ENCODE results near the gene SLC39A12.

DNA sequence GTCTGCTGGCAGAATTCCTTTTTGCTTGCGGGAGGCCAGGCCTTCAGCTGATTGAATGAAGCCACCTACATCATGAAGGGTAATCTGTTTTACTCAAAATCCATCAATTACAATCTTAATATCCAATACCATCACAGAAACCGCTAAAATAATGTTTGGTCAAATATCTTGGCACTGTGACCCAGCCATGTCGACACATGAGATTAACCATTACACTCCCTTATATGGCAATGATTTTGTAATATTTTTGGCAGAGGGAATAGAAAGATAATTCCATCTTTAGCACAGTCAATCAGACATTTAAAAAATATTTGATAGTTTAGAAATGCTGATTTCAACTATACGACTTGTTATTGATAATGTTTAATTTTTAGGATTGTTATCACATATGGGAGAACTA lies 36.5 kb upstream of the SLC39A12 start:
- TF ChIP-seq, protein P1, sequence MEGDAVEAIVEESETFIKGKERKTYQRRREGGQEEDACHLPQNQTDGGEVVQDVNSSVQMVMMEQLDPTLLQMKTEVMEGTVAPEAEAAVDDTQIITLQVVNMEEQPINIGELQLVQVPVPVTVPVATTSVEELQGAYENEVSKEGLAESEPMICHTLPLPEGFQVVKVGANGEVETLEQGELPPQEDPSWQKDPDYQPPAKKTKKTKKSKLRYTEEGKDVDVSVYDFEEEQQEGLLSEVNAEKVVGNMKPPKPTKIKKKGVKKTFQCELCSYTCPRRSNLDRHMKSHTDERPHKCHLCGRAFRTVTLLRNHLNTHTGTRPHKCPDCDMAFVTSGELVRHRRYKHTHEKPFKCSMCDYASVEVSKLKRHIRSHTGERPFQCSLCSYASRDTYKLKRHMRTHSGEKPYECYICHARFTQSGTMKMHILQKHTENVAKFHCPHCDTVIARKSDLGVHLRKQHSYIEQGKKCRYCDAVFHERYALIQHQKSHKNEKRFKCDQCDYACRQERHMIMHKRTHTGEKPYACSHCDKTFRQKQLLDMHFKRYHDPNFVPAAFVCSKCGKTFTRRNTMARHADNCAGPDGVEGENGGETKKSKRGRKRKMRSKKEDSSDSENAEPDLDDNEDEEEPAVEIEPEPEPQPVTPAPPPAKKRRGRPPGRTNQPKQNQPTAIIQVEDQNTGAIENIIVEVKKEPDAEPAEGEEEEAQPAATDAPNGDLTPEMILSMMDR (IDR thresholded peaks at IDR 0.05; ENCODE audit: insufficient read depth, low read depth, low read length), result no peak
- no peak for TF ChIP-seq EZH2 (IDR thresholded peaks at IDR 0.05; ENCODE audit: insufficient read depth, low read length)
